ENCODE data around the gene PTH1R. TPM values are rescaled to one million over a fixed set of nuclear protein-coding genes. Genes with fewer than 3 reads are reported as not detected.

Gene PTH1R
- total RNA-seq, 4 donors from 2014 or later, result 1.8 to 5.4 (median 2.5) TPM

- DNase-seq (ENCODE audit: low spot score in 2 of 2), result no peak
- no peak for TF ChIP-seq POLR2A (IDR thresholded peaks at IDR 0.05)
- TF ChIP-seq, protein P1, sequence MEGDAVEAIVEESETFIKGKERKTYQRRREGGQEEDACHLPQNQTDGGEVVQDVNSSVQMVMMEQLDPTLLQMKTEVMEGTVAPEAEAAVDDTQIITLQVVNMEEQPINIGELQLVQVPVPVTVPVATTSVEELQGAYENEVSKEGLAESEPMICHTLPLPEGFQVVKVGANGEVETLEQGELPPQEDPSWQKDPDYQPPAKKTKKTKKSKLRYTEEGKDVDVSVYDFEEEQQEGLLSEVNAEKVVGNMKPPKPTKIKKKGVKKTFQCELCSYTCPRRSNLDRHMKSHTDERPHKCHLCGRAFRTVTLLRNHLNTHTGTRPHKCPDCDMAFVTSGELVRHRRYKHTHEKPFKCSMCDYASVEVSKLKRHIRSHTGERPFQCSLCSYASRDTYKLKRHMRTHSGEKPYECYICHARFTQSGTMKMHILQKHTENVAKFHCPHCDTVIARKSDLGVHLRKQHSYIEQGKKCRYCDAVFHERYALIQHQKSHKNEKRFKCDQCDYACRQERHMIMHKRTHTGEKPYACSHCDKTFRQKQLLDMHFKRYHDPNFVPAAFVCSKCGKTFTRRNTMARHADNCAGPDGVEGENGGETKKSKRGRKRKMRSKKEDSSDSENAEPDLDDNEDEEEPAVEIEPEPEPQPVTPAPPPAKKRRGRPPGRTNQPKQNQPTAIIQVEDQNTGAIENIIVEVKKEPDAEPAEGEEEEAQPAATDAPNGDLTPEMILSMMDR (IDR thresholded peaks at IDR 0.05), result no peak
- no peak overlapping the region for H3K4me3 ChIP-seq (ENCODE audit: low read depth, poor library complexity, severe bottlenecking)
- 84 to 89% methylated on average over 7 of the region's 7 CpGs for WGBS, 2 donors
- intact Hi-C loops (cut with DNase I; ENCODE audit: low total_unique reads), result no loop called here
Measured at GRCh38 chr3:46914849-46915248, 37.3 kb downstream of the PTH1R start.

DNA sequence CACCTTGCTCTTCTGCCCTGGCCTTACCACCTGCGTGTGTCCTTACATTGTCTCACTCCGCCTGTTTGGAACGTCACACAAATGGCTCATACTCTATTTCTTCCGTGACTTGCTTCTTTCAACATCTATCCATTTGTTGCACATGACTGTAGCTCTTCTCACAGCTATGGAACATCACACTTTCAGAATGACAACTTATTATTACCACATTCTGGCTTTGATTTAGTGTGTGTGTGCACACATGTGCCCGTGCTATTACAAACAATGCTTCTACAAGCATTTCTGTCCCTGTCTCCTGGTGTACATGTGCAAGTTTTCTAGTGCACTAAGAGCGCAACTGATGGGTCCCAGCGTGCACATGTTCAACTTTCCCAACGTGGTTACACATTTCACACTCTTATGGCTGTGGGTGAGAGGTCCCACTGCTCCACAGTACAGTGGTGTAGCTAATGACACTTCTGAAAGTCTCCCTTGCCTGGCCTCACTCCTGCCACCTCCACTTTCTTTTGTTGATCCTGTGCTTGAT lies 37.8 kb downstream of the PTH1R start:
- no peak for DNase-seq (ENCODE audit: low spot score in 2 of 2)
- intact Hi-C loops (cut with DNase I; ENCODE audit: low total_unique reads), result no loop called here
- no peak overlapping the region for H3K4me3 ChIP-seq (ENCODE audit: low read depth, poor library complexity, severe bottlenecking)
- WGBS, 2 donors, result 78 to 82% methylated on average over 8 of the region's 8 CpGs
- no peak for TF ChIP-seq POLR2A (IDR thresholded peaks at IDR 0.05)
- TF ChIP-seq, protein P1 (IDR thresholded peaks at IDR 0.05), result no peak

DNA sequence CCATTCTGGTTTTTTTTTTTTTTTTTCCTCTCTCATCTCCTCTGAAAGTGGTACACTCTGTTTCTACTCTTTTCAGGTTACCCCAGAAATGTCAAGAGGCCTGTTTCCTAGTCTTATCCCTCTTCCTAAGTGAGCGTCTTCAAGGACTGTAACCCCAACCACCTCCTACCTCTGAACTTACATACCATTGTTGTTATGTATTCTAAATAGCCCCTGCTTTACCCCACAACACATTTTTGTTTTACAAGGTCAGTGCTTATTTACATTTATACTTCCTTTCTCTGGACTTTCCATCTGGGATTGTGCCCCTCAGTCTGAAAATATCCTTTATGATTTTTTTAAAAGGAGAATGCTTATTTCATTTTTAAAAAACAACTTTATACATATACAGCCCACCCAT lies 38.8 kb downstream of the PTH1R start:
- whole genome bisulfite sequencing, 2 donors, result 88 to 100% methylated on average over 1 of the region's 1 CpG
- no peak overlapping the region for H3K4me3 ChIP-seq (ENCODE audit: low read depth, poor library complexity, severe bottlenecking)
- intact Hi-C loops (cut with DNase I; ENCODE audit: low total_unique reads), result no loop called here
- no peak for DNase-seq (ENCODE audit: low spot score in 2 of 2)
- TF ChIP-seq POLR2A (IDR thresholded peaks at IDR 0.05), result no peak
- TF ChIP-seq, protein P1 (IDR thresholded peaks at IDR 0.05), result no peak

DNA sequence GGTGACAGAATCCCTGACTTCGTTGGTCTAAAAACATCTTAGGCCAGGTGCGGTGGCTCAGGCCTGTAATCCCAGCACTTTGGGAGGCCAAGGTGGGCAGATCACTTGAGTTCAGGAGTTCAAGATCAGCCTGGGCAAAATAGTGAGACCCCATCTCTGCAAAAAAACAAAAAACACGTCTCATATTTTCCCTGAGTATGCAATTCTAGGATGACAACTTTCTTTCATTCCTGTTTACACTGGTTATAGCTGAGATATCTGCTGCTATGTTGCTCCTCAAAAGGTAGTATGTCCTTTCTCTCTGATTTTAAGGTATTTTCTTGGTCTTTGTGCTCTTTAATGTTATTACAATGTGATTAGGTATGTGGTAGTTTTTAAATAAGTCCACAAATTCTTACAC lies 39.3 kb downstream of the PTH1R start:
- no peak overlapping the region for H3K4me3 ChIP-seq (ENCODE audit: low read depth, poor library complexity, severe bottlenecking)
- no peak for DNase-seq (ENCODE audit: low spot score in 2 of 2)
- intact Hi-C loops (cut with DNase I; ENCODE audit: low total_unique reads), result no loop called here
- WGBS, 2 donors, result 91 to 92% methylated on average over 3 of the region's 3 CpGs
- TF ChIP-seq, protein P1 (IDR thresholded peaks at IDR 0.05), result no peak
- no peak for TF ChIP-seq POLR2A (IDR thresholded peaks at IDR 0.05)

GRCh38 chr3:46917257-46917656 lies 39.7 kb downstream of the PTH1R start:
- DNase-seq (ENCODE audit: low spot score in 2 of 2), result no peak
- no peak overlapping the region for H3K4me3 ChIP-seq (ENCODE audit: low read depth, poor library complexity, severe bottlenecking)
- 96 to 97% methylated on average over 3 of the region's 3 CpGs for WGBS, 2 donors
- TF ChIP-seq, protein P1 (IDR thresholded peaks at IDR 0.05), result no peak
- TF ChIP-seq POLR2A (IDR thresholded peaks at IDR 0.05), result no peak
- intact Hi-C loops (cut with DNase I; ENCODE audit: low total_unique reads), result no loop called here

- TF ChIP-seq POLR2A (IDR thresholded peaks at IDR 0.05), result no peak
- TF ChIP-seq, protein P1 (IDR thresholded peaks at IDR 0.05), result no peak
- no peak for DNase-seq (ENCODE audit: low spot score in 2 of 2)
- WGBS, 2 donors, result 88 to 89% methylated on average over 1 of the region's 1 CpG
- H3K4me3 ChIP-seq (ENCODE audit: low read depth, poor library complexity, severe bottlenecking), result no peak overlapping the region
- intact Hi-C loops (cut with DNase I; ENCODE audit: low total_unique reads), result no loop called here
Measured at GRCh38 chr3:46918202-46918601, 40.7 kb downstream of the PTH1R start.
